Suprapubic skin (tissue), 4 donors: ENCODE data around the gene BSPRY.
"Not testable (repeated sequence)": the region's sequence is repeated elsewhere in the genome, so short reads cannot be mapped to it uniquely, and the experiment has no call there.

ENCODE experiments used
- POLR2A ChIP-seq, 2 donors: fragments of 450-650 bp; IDR thresholded peaks; one replicate each; pipeline ENCODE4 v1.6.1; 2017; ENCODE audit warnings: antibody characterized with exemption in 2 of 2, mild to moderate bottlenecking in 2 of 2, moderate library complexity in 2 of 2
- POLR2AphosphoS5 ChIP-seq, 3 donors: sonication (generic); formaldehyde crosslinking; IDR thresholded peaks; one replicate each; pipeline ENCODE4 v1.6.1; 2017; ENCODE audit warnings: antibody characterized with exemption in 3 of 3
- TF ChIP-seq, protein P1 (sequence below), 2 donors: fragments of 200-600 bp in 1 of 2; fragments of 450-650 bp in 1 of 2; sonication (generic) in 1 of 2; IDR thresholded peaks; one replicate each; pipeline ENCODE4 v1.5.1; 2016 to 2019; ENCODE audit warnings: antibody characterized with exemption in 2 of 2, mild to moderate bottlenecking in 1 of 2, moderate library complexity in 1 of 2

DNA sequence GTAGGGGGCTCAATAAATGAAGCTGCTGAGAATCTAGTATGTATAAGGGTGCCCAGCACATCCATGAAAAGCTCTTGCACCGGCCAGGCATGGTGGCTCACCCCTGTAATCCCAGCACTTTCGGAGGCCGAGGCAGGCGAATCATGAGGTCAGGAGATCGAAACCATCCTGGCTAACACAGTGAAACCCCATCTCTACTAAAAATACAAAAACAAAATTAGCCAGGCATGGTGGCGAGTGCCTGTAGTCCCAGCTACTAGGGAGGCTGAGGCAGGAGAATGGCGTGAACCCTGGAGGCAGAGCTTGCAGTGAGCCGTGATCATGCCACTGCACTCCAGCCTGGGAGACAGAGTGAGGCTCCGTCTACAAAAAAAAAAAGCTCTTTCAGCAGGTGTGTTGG lies 57.0 kb downstream of the BSPRY start:
- TF ChIP-seq, protein P1, sequence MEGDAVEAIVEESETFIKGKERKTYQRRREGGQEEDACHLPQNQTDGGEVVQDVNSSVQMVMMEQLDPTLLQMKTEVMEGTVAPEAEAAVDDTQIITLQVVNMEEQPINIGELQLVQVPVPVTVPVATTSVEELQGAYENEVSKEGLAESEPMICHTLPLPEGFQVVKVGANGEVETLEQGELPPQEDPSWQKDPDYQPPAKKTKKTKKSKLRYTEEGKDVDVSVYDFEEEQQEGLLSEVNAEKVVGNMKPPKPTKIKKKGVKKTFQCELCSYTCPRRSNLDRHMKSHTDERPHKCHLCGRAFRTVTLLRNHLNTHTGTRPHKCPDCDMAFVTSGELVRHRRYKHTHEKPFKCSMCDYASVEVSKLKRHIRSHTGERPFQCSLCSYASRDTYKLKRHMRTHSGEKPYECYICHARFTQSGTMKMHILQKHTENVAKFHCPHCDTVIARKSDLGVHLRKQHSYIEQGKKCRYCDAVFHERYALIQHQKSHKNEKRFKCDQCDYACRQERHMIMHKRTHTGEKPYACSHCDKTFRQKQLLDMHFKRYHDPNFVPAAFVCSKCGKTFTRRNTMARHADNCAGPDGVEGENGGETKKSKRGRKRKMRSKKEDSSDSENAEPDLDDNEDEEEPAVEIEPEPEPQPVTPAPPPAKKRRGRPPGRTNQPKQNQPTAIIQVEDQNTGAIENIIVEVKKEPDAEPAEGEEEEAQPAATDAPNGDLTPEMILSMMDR (IDR thresholded peaks at IDR 0.05): not testable (repeated sequence)
- TF ChIP-seq POLR2A, POLR2AphosphoS5 (IDR thresholded peaks at IDR 0.05): not testable (repeated sequence)
